Left lobe of liver (tissue), 2 donors: ENCODE results near the gene DNAJA3. TPM values are rescaled to one million over a fixed set of nuclear protein-coding genes. Genes with fewer than 3 reads are reported as not detected.

Source experiments
- ATAC-seq: fragments of 200-7000 bp; cut with Tn5 transposase; one replicate; pipeline ENCODE4 v1.9.1; 2020; ENCODE audit warnings: mild to moderate bottlenecking, moderate library complexity
- DNase-seq: peaks from one replicate; pipeline ENCODE4 v3.0.0-alpha.2; 2020; ENCODE audit warnings: low spot score
- total RNA-seq: library from RNA; stranded (reverse); gene quantifications from one replicate; pipeline ENCODE4 v1.2.1, GENCODE V29; 2021
- donor health status: DM: no; HTN: no; CAD: no; lungs with moderate emphysema.
- donor health status: DM: no; HTN: yes; CAD: no.

The DNAJA3 gene
- total RNA-seq, 1 donor from 2014 or later: 57.0 TPM

DNA sequence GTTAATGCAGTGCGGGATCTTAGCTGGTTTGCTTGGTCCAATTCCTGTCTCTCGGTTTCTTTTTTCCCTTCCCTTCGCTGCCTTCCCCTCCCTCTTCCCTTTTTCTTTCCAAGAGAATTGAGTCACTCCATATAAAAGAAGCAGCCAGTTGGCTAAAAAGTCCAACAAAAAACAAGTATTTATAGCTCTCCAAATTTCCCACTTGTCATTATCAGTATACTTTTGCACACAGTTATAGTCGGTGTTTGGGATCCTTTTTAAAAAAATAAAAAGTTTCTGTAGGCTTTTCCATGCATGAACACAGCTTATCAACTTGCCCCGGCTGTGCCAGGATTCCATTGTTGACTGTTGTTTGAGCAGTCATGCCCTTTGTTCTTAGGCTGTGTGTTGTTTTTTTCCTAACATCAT lies 75.4 kb downstream of the DNAJA3 start:
- ATAC-seq (peak; percentile 76), DNase-seq (no peak)

DNA sequence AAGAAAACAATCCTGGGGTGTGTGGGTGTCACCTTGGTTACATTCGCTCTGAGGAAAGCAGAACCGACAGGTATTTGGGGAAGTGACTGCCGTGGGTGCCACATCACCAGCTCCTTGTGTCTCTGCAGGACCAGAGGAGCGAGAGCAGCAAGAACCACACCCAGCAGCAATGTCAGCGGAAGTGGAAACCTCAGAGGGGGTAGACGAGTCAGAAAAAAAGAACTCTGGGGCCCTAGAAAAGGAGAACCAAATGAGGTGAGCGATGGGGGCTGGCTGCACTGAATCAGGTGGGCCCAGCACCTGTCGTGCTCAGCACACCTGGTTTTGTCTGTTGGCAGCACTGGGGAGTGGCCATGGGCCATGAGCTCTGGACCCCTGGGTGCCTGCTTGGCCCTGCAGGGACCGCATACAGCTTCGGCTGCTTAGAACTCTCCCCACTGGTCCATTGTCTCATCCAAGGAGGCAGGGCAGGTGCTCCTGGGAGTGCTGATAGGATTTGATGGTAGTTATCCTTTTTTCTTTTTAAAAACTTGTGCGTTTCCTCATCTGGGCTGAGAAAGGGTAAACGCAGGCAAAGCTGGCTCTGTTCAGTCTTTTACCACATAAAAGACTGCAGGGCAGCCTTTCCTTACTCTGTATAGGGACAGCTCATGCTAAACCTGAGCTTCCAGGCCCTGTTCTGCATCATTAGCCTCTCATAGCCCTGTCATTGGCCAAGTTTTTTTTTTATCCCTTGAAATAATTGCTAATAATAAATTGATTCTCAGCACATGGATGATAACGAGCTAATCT lies 79.9 kb downstream of the DNAJA3 start:
- DNase-seq (no peak), ATAC-seq (no peak)

Other genes with a start within 250 kb of the DNAJA3 start
- 0.15 TPM for gene SRL, start 183.8 kb upstream of the DNAJA3 start, total RNA-seq
- gene TFAP4, start 152.8 kb upstream of the DNAJA3 start, total RNA-seq: 5.0 TPM
- 1.6 TPM for gene GLIS2, start 109.8 kb upstream of the DNAJA3 start, total RNA-seq
- gene PAM16, start 74.5 kb upstream of the DNAJA3 start, total RNA-seq: 41.0 TPM
- gene VASN, start 54.0 kb upstream of the DNAJA3 start, total RNA-seq: 22.3 TPM
- 9.6 TPM for gene CORO7, start 9.3 kb upstream of the DNAJA3 start, total RNA-seq
- gene NMRAL1, start 48.8 kb downstream of the DNAJA3 start, total RNA-seq: 38.3 TPM
- gene HMOX2, start 50.5 kb downstream of the DNAJA3 start, total RNA-seq: 44.9 TPM
- 17.5 TPM for gene CDIP1, start 112.9 kb downstream of the DNAJA3 start, total RNA-seq
- gene C16orf96, start 130.5 kb downstream of the DNAJA3 start, total RNA-seq: 0.38 TPM
- 19.1 TPM for gene UBALD1, start 189.0 kb downstream of the DNAJA3 start, total RNA-seq
- 59.5 TPM for gene MGRN1, start 199.0 kb downstream of the DNAJA3 start, total RNA-seq